NCI-H128 (cell line): ENCODE results near the gene TMEM151A.
"Not testable (repeated sequence)": the region's sequence is repeated elsewhere in the genome, so short reads cannot be mapped to it uniquely, and the experiment has no call there.

ENCODE experiments used
- DNase-seq: peaks from one replicate; lab custom pipeline; 2025; ENCODE audit not compliant: unreplicated experiment; lab: John Stamatoyannopoulos, UW

TMEM151A gene

DNA sequence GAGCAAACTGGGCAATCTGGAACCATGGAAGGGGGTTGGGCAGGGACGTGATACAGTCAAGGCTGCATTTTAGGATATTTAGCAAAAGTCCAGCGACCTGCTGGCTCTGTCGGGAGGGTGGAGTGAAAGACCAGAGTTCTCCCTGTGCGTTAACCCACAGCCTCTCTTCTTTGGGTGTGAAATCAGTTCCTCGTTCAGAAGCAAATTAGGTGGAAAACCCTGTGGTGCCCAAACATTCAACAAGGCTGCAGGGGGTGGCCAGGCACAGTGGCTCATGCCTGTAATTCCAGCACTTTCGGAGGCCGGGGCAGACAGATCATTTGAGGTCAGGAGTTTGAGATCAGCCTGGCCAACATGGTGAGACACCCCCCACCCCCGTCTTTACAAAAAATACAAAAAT lies 5.9 kb downstream of the TMEM151A start:
- no peak for DNase-seq

DNA sequence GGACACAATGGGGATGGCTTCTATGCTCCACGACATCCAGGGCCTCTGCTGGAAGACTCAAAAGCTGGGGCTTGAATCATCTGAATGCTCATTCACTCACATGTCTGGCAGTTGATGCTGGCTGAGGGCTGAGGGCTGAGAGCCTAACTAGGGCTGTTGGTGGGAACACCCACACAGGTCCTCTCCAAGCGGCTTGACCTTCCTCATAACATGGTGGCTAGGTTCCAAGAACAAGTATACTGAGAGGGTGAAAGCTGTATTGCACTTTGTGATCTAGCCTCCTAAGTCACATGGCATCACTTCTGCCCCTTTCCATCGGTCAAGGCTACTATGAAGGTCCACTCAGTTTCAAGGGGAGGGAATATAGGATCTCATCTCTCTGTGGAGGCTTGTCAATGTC lies 7.5 kb downstream of the TMEM151A start:
- DNase-seq: no peak

DNA sequence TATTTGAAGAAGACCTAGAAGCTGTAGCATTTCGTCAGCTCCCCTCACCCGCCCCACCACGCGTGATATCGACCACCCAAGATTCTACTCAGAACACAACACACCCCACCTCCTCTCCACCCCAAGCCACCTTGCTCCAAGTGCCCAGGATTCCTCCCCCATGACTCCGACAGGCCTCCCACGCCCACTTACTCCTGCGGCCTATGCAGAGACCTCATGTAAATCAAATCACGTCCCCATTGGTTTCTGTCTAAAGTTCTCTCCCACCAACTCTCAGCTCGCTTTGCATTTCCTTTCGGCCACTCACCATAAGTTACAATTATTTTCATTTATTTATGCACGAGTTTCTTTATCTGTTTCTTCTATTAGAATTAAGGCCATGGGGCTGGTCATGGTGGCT lies 11.0 kb downstream of the TMEM151A start:
- no peak for DNase-seq

DNA sequence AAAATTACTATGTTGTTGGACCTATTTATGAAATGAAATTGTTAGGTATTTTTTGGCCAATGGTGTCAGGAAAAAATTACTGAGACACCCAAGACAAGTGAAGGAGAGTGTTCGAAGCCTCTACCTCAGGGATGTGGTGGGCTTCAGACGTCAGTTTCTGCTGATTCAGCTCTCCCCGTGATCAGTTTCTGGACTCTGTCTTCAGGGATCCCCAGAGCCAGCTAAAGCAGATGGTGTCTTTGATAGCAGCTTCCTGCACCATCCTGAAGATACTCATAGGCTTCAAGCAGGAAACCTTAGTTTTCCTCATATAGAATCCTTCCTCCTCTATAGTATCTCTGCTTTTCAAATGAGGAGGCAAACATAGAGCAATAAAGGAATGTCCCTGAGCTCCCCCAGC lies 17.8 kb downstream of the TMEM151A start:
- DNase-seq: no peak

DNA sequence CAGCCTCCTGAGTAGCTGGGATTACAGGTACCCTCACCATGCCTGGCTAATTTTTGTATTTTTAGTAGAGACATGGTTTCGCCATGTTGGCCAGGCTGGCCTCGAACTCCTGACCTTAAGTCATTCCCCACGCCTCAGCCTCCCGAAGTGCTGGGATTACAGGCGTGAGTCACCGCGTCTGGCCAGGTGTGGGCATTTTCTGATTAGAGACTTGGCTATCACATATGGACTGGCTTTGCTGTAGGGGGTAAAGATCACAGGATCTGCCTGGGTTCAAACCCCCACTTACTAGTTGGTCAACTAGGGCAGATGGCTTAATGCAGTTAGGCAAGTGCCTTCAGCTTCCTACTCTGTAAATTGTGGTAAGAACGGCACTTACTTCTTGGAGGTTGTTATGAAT lies 18.6 kb downstream of the TMEM151A start:
- no peak for DNase-seq

DNA sequence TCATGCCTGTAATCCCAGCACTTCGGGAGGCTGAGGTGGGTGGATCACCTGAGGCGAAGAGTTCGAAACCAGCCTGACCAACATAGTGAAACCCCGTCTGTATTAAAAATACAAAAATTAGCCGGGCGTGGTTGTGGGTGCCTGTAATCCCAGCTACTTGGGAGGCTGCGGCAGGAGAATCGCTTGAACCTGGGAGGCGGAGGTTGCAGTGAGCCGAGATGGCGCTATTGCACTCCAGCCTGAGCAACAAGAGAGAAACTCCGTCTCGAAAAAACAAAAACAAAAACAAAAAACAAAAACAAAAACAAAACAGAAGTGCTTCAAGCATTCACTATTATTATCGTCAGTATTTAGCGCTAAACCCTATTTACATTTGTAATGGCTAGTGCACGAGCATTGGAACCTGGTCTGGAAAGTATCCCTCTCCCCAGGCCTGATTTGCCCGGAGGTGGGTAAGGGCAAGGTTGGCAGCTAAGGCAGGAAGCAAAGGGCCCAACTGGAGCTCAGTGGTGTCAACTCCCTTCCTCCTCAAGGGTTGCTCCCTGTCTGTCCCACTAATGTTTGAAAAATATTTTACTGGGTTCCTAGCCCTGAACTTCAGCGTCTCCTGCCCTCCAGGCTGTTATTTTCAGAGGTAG lies 19.2 kb downstream of the TMEM151A start:
- not testable (repeated sequence) for DNase-seq

DNA sequence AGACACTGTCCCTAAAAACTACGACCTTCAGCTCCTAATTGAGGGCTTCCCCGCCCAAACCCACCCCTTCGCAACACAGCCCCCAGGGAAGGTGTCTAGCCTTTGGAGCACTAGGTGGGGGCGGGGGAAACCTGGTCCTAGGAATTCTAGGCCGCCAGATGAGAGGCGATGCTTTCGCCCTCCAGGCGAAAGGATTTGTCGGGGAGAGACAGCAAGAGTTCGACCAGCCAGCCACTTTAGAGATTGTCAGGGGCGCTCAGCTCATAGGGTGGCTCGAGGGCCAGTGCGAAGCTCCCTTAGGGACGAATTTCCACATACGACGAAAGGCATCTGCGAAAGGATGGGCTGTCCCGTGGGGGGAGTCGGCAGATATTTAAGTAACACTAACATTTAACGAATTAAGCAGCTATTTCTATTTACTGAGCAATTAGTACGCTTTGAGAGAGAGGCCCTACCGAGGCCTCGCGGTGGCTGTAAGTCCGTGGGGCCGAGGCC lies 19.8 kb downstream of the TMEM151A start:
- DNase-seq: no peak

DNA sequence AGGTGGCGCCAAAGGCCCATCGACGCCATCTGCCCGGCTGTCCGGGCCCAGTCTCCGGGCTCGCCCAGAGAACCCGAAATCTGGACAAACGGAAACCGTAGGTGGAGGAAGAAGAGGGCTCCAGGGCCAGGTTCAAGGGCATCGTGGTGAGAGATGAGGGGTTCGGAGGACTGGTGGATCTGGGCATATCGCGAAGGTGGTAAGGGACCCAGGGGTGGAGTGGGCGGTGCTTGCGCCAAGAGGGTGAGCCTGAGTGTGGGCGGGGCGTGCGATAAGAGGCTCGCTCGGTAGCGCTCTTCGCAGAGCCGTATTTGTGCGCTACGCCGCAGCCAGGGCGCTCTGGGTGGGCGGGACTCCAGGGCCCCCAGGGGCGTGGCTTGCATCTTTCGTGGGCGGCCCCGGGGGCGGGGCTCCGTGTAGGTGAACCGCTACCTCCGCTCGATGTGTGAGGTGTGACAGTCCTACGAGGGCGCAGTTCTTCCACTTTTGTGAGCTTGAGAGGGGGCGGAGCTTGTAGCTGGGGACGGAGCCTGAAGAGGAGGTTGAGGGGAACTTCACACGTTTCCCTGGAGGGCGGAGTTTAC lies 20.4 kb downstream of the TMEM151A start:
- DNase-seq: peak; percentile 94

DNA sequence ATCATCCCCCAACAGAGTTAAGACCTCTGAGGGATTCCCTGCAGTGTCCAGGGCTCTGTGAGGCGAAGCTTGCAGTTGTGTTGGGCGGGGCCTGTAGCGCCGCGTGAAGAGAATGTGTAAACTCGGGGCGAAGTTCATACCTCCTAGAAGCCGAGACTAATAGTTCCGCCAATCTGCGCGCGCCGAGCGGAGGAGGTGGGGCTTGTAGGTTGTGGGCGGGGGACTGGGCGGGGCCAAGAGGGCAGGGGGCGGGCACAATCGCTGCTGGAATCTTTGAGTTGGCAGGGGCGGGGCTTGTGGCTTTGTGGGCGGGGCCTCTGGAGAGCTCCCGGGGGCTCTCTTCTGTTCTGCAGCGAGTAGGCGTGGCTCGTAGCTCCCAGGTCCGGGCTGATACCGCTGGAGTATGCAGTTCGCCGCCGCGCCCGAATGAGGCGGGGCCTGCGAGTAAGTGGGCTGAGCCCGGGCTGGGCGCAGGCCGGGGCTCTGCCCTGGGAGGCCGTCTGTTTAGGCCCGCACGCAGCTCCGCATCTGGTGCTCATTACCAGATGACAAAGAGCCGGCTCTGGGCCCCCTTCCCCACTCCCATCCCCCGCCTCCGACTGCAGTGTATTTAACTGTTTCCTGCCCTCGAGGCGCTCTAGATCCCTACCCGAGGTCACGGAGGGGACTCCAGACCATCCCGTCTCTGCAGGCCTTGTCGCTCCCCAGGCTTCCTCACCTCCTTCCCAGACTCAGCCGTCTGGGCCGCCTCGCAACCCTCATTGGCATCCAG lies 21.0 kb downstream of the TMEM151A start:
- DNase-seq: peak; percentile 88

DNA sequence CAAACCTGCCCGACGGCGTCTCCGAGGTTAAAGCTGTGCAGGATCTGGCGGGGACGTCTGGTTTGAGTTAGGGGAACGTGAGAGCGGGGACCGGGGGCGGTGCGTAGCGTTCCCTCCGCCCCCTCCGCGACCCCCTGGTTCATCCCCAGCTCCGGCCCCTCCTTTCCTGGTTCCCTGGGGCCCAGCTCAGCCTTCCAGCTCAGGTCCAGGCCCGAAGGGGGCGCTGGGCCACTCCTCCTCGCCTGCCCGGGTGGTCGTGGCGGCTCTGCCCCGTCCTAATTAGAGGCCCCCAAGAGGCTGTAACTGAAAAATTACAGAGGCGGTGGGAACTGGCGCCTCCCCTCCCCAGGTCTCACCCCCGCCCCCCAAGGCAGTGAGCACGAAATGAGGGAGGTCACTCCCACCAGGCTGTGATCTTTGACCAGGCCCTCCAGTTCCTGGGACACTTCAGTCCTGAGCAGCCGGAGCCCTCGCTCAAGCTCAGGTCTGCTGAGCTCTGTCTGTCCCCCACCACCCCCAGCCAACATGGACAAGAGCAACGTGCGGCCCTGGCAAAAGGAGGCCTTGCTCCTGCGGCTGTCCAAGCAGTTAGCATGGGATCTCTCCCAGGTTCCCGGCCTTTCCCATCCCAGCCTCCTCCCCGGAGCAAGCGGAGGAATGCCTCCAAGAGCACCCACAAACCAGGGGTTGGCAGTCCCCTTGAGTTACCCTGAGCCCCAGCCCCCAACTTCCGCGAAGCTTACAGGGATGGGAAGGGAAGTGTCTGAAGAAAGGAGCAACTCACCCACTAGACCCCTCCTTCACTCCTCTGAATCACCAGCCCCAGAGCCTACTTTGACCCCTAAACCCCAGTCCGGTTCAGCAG lies 21.9 kb downstream of the TMEM151A start:
- DNase-seq: no peak

DNA sequence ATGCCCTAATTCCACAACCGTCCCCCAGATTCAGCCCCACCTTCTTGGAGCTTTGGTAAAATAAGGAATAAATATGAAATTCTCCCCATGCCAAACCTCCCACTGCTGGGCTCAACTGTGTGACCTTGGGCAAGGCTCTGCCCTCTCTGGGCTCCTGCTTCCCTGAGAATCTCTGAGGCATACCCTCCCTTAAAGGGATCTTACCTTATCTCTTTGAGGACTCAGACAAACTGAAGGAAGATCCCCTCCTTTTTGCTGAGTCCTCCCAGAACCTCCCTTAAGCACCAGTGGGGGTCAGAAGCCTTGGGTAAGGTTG lies 22.4 kb downstream of the TMEM151A start:
- DNase-seq: no peak

DNA sequence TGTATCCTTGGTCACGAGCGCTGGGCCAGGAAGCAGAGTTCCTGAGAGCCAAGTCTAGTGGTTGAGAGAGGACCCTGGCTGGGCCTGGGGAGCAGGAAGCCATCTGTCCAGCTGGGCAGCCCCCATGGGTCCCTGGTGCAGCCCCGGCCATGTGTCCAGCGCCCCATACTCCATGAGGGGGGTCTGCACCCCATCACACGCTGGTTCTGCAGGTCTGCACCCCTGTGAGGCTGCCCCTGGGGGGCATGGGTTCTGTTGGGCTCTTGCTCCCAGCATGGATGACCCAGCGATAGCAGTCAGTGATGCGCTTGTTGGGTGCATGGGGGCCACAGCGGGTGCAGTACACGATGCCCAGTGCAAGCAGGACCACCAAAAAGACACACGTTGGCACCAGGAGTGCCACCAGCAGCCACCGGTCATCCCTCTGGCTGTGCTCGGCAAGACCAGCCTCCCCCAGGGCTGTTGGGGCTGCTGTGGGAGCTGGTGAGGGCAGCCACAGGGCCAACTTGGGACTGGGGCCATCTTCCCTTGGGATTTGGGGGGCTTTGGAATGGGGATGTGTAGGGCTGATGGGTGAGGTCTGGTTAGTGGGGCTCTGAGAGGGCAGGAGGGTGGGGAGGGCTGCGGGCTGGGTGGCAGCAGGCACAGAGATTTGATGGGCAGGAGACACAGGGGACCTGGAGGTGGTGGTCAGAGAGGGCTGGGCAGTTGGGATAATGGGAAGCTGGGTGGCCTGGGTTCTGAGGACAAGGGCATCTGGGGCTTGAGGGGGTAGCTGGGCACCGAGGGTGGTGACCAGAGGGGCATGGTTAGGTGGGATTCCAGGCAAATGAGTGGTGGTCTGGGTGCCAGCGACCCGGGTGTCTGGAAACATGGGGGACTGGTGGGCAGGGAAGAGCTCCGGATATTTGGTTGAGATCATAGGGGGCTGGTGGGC lies 23.1 kb downstream of the TMEM151A start:
- DNase-seq: no peak

DNA sequence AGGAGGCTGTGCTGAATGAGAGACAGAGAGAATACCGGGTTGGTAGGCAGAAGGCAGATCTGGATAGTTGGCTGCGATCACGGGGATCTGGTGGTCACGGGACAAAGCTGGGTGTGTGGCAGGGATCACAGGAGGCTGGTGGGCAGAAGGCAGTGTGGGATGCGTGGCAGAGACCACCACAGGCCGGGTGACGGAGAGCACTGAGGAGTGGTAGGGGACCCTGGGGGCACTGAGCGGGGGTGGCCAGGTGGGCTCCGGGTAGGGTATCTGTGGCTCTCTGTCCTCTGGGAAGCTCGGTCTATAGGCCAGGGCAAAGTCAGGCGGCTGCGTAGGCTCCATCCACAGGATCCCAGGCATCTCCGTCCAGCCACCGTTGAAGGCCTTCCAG lies 23.8 kb downstream of the TMEM151A start:
- DNase-seq: no peak

DNA sequence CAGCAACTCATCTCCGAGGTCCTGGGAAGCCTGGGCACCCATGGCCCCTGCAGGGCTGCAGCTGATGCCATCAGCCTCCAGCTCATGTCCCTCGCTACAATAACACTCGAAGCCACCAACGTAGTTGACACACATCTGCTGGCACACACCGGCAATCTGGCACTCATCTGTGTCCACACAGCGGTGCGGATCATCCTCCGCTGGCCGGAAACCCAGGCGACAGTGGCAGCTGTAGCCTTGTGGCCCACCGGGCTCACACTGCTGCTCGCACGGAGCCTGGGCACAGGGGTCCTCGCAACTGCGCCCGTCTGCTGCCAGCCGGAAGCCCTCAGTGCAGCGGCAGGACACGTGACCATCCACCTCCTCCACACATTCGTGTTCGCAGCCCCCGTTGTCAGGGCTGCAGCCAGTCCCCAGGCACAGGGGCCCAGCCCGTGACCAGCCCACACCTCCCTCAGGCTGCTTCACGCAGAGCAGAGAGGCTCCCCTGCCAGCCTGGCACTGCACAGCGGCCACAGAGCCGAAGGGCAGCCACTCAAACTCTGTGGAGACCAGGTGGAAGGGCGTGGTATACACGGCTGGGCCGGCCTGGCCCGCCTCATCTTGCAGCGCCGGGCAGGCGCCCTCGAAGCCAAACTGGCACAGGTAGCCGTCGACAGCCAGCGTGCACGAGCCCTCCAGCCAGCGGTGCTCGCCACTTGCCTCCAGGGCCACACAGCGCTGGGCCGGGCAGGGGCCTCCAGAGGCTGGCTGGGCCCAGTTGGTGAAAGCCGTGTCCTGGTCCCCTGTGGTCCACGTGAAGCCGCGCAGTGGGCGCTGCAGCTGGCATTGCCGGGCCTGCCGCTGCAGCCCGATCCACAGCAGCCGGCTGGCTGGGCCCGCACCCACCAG lies 24.5 kb downstream of the TMEM151A start:
- no peak for DNase-seq

DNA sequence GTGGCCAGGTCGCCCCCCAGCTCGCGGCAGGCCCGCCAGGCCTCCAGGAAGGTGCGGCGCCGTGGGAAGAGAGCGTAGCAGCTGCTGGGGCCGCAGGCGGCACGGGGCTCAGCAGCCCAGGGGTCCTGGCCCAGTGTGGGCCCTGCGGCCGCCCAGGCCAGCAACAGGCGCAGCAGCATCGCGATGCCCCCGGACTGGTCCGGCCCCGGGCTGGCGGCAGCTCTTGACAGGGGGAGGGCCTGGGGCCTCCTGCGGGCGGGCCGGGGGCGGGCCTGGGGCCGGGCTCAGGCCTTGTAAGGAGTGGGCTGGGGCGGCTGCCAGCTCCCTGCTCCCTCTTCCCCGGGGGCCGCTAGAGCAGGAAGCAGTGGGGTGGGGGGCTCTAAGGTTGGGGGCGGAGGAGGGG lies 25.2 kb downstream of the TMEM151A start, which contains the start of gene CD248:
TSS of gene CD248 (minus strand) at position 196 of the 403 bp plus-strand sequence. CDS start at position 179, 17 bp downstream.
- no peak for DNase-seq

DNA sequence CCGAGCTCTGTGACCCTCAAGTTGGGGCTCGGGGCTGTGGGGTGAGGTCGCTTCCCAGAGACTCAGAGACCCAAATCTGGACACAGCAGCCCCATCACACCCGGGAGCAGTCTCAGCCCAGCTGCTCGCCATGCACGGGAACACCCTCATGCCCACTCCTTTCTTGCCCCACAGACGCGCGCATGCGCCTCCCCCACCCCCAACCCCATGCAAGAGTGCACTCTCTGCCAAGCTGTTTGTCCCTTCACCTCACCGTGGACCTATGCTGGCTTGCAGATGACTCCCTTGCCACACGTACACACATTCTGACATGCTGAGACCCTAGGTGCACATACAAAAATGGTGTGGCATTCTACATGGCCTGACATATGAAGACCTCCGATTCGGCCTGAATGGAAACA lies 25.6 kb downstream of the TMEM151A start:
- no peak for DNase-seq

DNA sequence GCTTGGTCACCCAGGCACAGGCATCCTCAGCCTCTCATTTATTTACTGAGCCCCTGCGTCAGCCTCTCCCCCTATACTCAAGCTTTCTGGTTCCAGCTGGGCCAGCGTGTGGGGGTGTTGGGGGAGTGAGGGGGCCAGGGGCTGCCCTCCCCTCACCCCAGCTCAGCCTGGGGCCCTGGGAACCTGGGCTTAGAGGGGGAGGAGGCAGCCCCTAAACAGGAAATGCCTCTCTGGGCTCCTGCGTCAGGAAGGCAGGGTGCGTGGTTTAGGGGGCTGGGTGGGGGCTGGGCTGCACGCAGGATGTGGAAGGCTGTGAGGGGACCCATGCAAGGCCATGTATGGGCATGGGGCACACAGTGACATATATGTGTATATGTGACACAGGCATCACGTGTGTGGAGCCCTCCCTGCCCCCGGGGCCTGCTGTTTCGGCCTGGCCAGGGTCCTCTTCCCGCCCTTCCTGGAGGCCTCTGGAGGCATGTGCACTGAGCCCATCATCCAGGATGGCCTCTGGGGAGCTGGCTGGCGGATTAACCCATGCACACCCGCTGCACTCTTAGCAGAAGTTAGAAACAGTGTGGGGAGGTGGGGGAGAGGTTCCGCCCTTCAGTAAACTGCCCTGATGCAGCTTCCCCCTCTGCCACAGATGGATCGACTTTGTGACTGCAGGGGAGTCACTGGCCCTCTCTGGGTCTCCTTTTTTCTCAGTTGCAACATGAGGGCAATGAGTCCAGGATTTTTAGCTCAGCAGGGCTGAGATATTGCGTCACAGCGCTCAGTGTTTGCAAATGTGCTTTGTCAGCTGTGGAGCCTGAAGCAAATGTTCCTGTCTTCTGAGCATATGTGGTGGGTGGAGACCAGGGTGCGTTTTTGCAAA lies 26.3 kb downstream of the TMEM151A start:
- DNase-seq: no peak

DNA sequence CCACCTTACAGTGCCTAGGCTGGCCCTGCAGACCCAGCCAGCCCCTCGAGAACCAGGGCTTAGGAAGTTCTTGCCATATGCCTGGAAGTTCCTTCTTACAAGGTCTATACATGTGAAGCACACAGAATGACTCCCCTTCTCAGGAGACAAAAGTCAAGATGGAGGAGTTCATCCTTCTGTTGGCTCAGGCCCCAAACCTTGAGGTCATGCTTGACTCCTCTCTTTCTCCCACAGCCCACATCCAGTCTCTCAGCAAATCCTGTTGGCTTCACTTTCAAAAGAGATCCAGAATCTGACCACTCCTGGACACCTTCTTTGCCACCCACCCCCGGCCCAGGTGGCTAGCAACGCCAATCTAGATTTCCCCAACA lies 26.9 kb downstream of the TMEM151A start:
- no peak for DNase-seq
